ENCODE measurements around the gene TRMT61A.

- TF ChIP-seq, protein P1, sequence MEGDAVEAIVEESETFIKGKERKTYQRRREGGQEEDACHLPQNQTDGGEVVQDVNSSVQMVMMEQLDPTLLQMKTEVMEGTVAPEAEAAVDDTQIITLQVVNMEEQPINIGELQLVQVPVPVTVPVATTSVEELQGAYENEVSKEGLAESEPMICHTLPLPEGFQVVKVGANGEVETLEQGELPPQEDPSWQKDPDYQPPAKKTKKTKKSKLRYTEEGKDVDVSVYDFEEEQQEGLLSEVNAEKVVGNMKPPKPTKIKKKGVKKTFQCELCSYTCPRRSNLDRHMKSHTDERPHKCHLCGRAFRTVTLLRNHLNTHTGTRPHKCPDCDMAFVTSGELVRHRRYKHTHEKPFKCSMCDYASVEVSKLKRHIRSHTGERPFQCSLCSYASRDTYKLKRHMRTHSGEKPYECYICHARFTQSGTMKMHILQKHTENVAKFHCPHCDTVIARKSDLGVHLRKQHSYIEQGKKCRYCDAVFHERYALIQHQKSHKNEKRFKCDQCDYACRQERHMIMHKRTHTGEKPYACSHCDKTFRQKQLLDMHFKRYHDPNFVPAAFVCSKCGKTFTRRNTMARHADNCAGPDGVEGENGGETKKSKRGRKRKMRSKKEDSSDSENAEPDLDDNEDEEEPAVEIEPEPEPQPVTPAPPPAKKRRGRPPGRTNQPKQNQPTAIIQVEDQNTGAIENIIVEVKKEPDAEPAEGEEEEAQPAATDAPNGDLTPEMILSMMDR (conservative IDR thresholded peaks at IDR 0.05) = no peak
- no peak for TF ChIP-seq EZH2 (IDR thresholded peaks at IDR 0.05; ENCODE audit: low read depth)
Observed at GRCh38 chr14:103528587-103529382, at the start of gene TRMT61A.
